ENCODE measurements around the gene FADS6. TPM values are rescaled to one million over a fixed set of nuclear protein-coding genes. Genes with fewer than 3 reads are reported as not detected.
"Not testable (repeated sequence)": the region's sequence is repeated elsewhere in the genome, so short reads cannot be mapped to it uniquely, and the experiment has no call there.

The FADS6 gene
- total RNA-seq, 1 donor from 2014 or later: not detected

- peak within 1 kb of the TSS; percentile 84 for H3K27ac Mint-ChIP-seq
- no peak for DNase-seq
- H3K4me1 Mint-ChIP-seq: peaks cover 31% of the 10 kb centered on the region
- no peaks in the 10 kb centered on the region for H3K27me3 Mint-ChIP-seq
- H3K9me3 Mint-ChIP-seq: no peaks in the 10 kb centered on the region
- H3K36me3 Mint-ChIP-seq (ENCODE audit: low read depth): peaks cover 11% of the 10 kb centered on the region
- intact Hi-C loops (cut with micrococcal nuclease): loop anchor here (1.0 to 5.0 kb wide), 4 partner anchors 20 to 140 kb away; partner anchors contain the start of genes MRPL58, NAT9 and NHERF1
- H3K4me3 Mint-ChIP-seq: peak within 1 kb of the TSS; percentile 89
Observed at GRCh38 chr17:74872313-74873036, 21.0 kb downstream of the FADS6 start, which contains the start of gene FDXR. Gene FDXR, minus strand, starts transcription at chr17:74872994. Its CDS starts 50 bp downstream, at chr17:74872944.

- Mint-ChIP-seq H3K27me3 (no peaks in the 10 kb centered on the region), H3K4me1 (peaks cover 32% of the 10 kb centered on the region), H3K27ac (no peak overlapping the region), H3K36me3 (ENCODE audit: low read depth) (peaks cover 13% of the 10 kb centered on the region), H3K4me3 (peak overlapping the region; percentile 89), H3K9me3 (no peaks in the 10 kb centered on the region)
- intact Hi-C loops (cut with micrococcal nuclease): loop anchor here (5.0 kb wide), 1 partner anchor 94 kb away; the partner anchor contains the start of gene NAT9
- DNase-seq: no peak
Observed at GRCh38 chr17:74871356-74872076, 21.9 kb downstream of the FADS6 start.

GRCh38 chr17:74870512-74870911 is 22.9 kb downstream of the FADS6 start:
- Mint-ChIP-seq H3K4me3 (no peak overlapping the region), H3K36me3 (ENCODE audit: low read depth) (peaks cover 13% of the 10 kb centered on the region), H3K4me1 (peaks cover 32% of the 10 kb centered on the region), H3K9me3 (no peaks in the 10 kb centered on the region), H3K27ac (no peak overlapping the region), H3K27me3 (no peaks in the 10 kb centered on the region)
- no peak for DNase-seq
- intact Hi-C loops (cut with micrococcal nuclease): loop anchor here (5.0 kb wide), 1 partner anchor 93 kb away; the partner anchor contains the start of gene NAT9

- intact Hi-C loops (cut with micrococcal nuclease): loop anchor here (5.0 kb wide), 1 partner anchor 93 kb away; the partner anchor contains the start of gene NAT9
- Mint-ChIP-seq H3K4me1 (peaks cover 31% of the 10 kb centered on the region), H3K36me3 (ENCODE audit: low read depth) (peaks cover 15% of the 10 kb centered on the region)
- not testable (repeated sequence) for H3K9me3 Mint-ChIP-seq, H3K4me3 Mint-ChIP-seq, DNase-seq, H3K27me3 Mint-ChIP-seq, H3K27ac Mint-ChIP-seq
Observed at GRCh38 chr17:74870028-74870427, 23.4 kb downstream of the FADS6 start.

- Mint-ChIP-seq H3K27me3 (no peaks in the 10 kb centered on the region), H3K4me1 (peaks cover 32% of the 10 kb centered on the region), H3K4me3 (no peak overlapping the region), H3K27ac (no peak overlapping the region), H3K36me3 (ENCODE audit: low read depth) (peaks cover 19% of the 10 kb centered on the region), H3K9me3 (no peaks in the 10 kb centered on the region)
- no peak for DNase-seq
- intact Hi-C loops (cut with micrococcal nuclease): no loop called here
Observed at GRCh38 chr17:74868908-74869255, 24.6 kb downstream of the FADS6 start.

- Mint-ChIP-seq H3K27ac (no peak overlapping the region), H3K4me1 (peaks cover 31% of the 10 kb centered on the region), H3K9me3 (no peaks in the 10 kb centered on the region), H3K36me3 (ENCODE audit: low read depth) (peaks cover 22% of the 10 kb centered on the region), H3K27me3 (no peaks in the 10 kb centered on the region), H3K4me3 (no peak overlapping the region)
- no peak for DNase-seq
- intact Hi-C loops (cut with micrococcal nuclease): no loop called here
Observed at GRCh38 chr17:74868251-74868907, 25.1 kb downstream of the FADS6 start.

GRCh38 chr17:74866198-74866835 is 27.1 kb downstream of the FADS6 start:
- Mint-ChIP-seq H3K9me3 (no peaks in the 10 kb centered on the region), H3K36me3 (ENCODE audit: low read depth) (peaks cover 22% of the 10 kb centered on the region), H3K27ac (no peak overlapping the region), H3K27me3 (peaks cover 7% of the 10 kb centered on the region), H3K4me3 (no peak overlapping the region), H3K4me1 (peaks cover 15% of the 10 kb centered on the region)
- intact Hi-C loops (cut with micrococcal nuclease): no loop called here
- no peak for DNase-seq

- peak overlapping the region; percentile 64 for H3K27ac Mint-ChIP-seq
- no peak for DNase-seq
- H3K4me1 Mint-ChIP-seq: peaks cover 13% of the 10 kb centered on the region
- no peak overlapping the region for H3K4me3 Mint-ChIP-seq
- peaks cover 9% of the 10 kb centered on the region for H3K27me3 Mint-ChIP-seq
- peaks cover 21% of the 10 kb centered on the region for H3K36me3 Mint-ChIP-seq (ENCODE audit: low read depth)
- intact Hi-C loops (cut with micrococcal nuclease): loop anchor here (1.0 to 2.0 kb wide), 3 partner anchors 74 to 209 kb away; no protein-coding TSS in a partner anchor
- H3K9me3 Mint-ChIP-seq: no peaks in the 10 kb centered on the region
Observed at GRCh38 chr17:74865504-74866197, 27.8 kb downstream of the FADS6 start.

- peaks cover 15% of the 10 kb centered on the region for H3K4me1 Mint-ChIP-seq
- no peaks in the 10 kb centered on the region for H3K9me3 Mint-ChIP-seq
- intact Hi-C loops (cut with micrococcal nuclease): loop anchor here (1.0 to 2.0 kb wide), 3 partner anchors 74 to 208 kb away; no protein-coding TSS in a partner anchor
- H3K4me3 Mint-ChIP-seq: no peak overlapping the region
- H3K27me3 Mint-ChIP-seq: peaks cover 15% of the 10 kb centered on the region
- DNase-seq: peak; percentile 92
- H3K36me3 Mint-ChIP-seq (ENCODE audit: low read depth): peaks cover 19% of the 10 kb centered on the region
- peak overlapping the region; percentile 64 for H3K27ac Mint-ChIP-seq
Observed at GRCh38 chr17:74864866-74865395, 28.5 kb downstream of the FADS6 start.

- H3K4me3 Mint-ChIP-seq: no peak overlapping the region
- intact Hi-C loops (cut with micrococcal nuclease): loop anchor here (2.0 kb wide), 2 partner anchors 120 to 208 kb away; no protein-coding TSS in a partner anchor
- no peaks in the 10 kb centered on the region for H3K9me3 Mint-ChIP-seq
- H3K27me3 Mint-ChIP-seq: peaks cover 17% of the 10 kb centered on the region
- H3K36me3 Mint-ChIP-seq (ENCODE audit: low read depth): peaks cover 19% of the 10 kb centered on the region
- H3K27ac Mint-ChIP-seq: no peak overlapping the region
- no peak for DNase-seq
- peaks cover 15% of the 10 kb centered on the region for H3K4me1 Mint-ChIP-seq
Observed at GRCh38 chr17:74864297-74864865, 29.1 kb downstream of the FADS6 start.

- Mint-ChIP-seq H3K4me1 (peaks cover 15% of the 10 kb centered on the region), H3K9me3 (no peaks in the 10 kb centered on the region), H3K27me3 (peaks cover 24% of the 10 kb centered on the region), H3K4me3 (no peak overlapping the region), H3K36me3 (ENCODE audit: low read depth) (peaks cover 18% of the 10 kb centered on the region), H3K27ac (no peak overlapping the region)
- intact Hi-C loops (cut with micrococcal nuclease): loop anchor here (2.0 kb wide), 2 partner anchors 119 to 207 kb away; no protein-coding TSS in a partner anchor
- no peak for DNase-seq
Observed at GRCh38 chr17:74863420-74864296, 29.8 kb downstream of the FADS6 start.

- no peaks in the 10 kb centered on the region for H3K9me3 Mint-ChIP-seq
- peaks cover 11% of the 10 kb centered on the region for H3K4me1 Mint-ChIP-seq
- H3K36me3 Mint-ChIP-seq (ENCODE audit: low read depth): peaks cover 17% of the 10 kb centered on the region
- DNase-seq: no peak
- no peak overlapping the region for H3K4me3 Mint-ChIP-seq
- intact Hi-C loops (cut with micrococcal nuclease): no loop called here
- no peak overlapping the region for H3K27ac Mint-ChIP-seq
- peaks cover 28% of the 10 kb centered on the region for H3K27me3 Mint-ChIP-seq
Observed at GRCh38 chr17:74862919-74863318, 30.5 kb downstream of the FADS6 start.
